ENCODE results near the gene POPDC3.

GRCh38 chr6:105177556-105177955, 2.3 kb downstream of the POPDC3 start:
- TF ChIP-seq POLR2AphosphoS5 (IDR thresholded peaks at IDR 0.05; ENCODE audit: low read depth, low read length), result no peak
- TF ChIP-seq CTCF (IDR thresholded peaks at IDR 0.05), result no peak
- no peak for TF ChIP-seq SIN3A (IDR thresholded peaks at IDR 0.05; ENCODE audit: borderline replicate concordance, insufficient read depth, low read depth, low read length)

Data from Panc1 (cell line).